Hypothalamus (tissue), 51 donors: ENCODE results near the gene POU3F3.

Source experiments
- DNase-seq, 51 donors: peaks; one replicate each; lab custom pipeline; 2025; lab: John Stamatoyannopoulos, UW

POU3F3 gene

GRCh38 chr2:104859766-104860450, 6.0 kb downstream of the POU3F3 start:
- DNase-seq = peak in 1 of 51 donors; percentile 74

GRCh38 chr2:104860451-104860790, 6.5 kb downstream of the POU3F3 start:
- DNase-seq = peak in 5 of 51 donors; percentile 35 to 74 (median 45)

DNA sequence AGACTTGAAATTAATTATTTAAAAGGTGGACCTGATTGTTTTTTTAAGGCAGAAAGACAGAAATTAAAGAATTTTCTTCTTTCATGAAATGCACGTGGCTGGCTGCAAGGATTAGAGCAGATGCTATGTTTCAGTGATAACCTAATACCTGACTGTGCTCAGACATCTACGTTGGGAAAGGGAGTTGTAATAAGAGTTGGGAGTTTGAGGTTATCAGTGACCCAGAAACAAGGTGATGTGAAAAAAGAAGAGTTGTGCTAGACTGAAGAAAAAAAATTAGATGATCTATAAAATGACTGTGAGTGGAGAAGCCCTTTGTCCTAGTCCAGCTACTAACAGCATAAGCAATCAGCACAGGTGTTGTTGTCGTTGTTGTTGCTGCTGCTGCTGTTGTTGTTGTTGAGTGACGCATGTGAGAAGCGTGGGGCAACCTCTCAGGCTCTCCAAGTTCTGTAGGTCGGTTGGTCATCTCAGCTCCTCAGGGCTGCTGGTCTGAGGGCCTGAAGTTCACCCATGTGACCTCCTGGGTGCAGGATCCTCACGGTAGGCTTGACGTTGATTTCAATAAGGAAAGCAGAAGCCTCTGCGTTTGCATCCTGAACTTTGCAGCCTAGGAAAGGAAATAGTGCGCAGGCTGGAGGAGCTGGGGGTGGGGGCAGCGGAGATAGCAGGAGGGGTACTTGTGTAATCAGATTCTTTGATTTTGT, 7.6 kb downstream of the POU3F3 start:
- DNase-seq = peak in 2 of 51 donors; percentile 48 to 53

- DNase-seq = peak in 28 of 51 donors; percentile 21 to 88 (median 60)
Observed at GRCh38 chr2:104862058-104862941, 8.4 kb downstream of the POU3F3 start.

- DNase-seq = no peak
Observed at GRCh38 chr2:104863146-104863467, 9.2 kb downstream of the POU3F3 start.

DNA sequence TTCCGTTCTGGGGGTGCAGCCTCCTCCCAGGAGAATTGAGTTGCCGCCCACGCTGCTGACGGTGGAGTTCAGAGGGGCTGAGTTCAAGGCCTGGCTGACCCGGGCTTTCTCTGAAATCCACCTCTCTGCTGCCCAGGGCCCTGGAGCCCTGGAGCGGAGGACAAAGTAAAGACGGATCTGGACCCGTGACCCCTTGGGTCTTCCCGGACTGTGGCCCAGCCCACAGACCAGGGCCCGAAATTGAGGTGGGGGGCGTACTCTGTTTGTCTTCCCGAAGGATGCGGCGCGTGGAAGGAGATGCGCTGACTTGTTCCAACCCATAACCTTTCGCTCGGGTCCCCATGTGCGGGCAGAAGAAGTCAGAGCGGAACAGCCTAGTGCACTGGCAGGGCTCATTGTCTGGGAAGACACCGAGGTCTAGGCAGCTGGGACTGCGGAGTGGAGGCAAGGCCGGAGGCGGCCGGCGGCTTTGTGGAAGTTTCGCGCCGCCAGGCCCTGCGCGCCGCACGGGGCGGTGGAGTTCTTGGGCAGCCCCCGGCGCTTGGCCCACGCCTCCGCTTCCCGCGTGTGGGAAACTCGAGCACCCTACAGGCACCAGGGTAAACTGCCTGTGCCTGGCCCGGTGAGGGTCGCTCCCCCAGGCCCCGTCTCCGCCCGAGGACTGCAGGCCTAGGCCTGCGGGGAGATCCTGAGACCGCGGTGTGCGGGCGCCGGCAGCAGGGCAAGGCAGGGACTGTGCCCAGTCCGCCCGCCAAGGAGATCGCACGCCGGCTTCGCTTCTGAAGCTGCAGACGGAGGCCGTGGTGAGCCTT, 9.8 kb downstream of the POU3F3 start:
- peak in 10 of 51 donors; percentile 27 to 70 (median 56) for DNase-seq

DNA sequence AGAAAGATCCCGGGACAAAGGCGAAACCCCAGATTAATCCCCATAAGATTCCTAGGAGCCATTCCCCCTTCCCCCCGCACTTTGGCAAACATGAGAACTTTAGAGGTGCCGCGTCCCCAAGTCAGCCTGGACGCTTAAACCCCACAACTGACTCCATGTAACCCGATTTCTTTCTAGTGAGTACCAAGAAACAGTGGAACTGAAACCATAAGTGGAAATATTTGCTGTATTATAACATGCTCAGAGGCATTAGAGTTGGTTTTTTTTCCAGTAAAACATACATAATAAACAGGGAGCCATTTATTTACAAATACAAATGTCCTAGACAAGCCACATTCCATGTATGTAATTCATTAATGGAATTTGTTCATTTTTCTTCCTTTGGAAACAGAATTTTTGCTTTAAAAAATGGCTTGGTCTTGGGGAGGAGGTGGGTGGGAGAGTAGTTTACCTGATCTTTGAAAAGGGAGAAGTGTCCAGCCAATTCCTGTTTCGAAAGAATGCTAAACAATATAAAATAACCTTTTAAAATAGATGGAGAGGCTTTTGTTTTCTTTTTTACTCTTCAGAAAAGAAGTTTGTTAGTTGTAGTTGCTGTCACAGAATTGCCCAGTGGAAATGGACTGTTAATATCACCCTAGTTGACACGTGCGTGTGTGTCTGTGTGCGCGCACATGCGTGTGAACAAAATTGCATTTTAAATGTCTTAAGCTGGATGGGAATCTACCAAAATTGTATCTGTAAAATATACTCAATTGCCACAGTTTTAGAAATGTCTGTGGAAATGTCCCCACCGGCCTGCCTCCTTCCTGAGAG, 10.6 kb downstream of the POU3F3 start:
- DNase-seq = no peak

GRCh38 chr2:104865096-104865470, 11.2 kb downstream of the POU3F3 start:
- no peak for DNase-seq

DNA sequence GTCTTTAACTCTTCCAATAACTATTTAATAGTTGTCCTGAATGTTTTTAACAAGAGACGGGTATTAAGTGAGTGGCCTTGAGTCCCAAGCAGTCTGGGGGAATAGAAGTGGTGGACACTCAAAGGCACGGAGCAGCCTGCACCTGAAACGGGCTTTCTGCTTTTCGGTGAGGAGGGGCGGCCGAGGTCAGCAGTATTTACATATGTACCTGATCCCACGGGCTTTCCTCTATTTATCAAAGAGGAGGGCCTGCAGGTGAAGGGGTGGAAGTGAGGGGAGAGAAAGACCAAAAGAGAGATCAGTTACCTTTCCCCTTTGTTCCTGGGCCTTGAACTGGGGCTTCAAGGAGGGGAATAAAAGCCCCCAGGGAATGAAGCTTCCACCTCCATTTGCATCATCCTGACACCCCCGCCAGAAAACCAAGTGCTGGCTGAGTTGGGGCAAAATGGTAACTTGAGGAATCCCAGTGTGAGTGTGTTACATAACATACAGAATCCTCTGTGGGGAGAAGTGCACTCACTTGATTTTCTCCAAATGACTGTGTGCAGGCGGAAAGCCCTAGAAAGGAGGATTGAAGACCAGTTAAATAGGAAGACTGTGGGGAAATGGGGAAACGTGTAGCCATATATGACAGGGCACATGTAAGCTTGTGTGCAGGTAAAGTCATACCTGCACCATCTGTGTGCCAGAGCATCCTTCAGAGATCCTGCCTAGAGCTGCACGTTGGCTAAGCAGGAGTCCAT, 12.4 kb downstream of the POU3F3 start:
- DNase-seq = peak in 1 of 51 donors; percentile 47

- peak in 30 of 51 donors; percentile 23 to 79 (median 55) for DNase-seq
Observed at GRCh38 chr2:104866883-104867812, 13.2 kb downstream of the POU3F3 start.

DNA sequence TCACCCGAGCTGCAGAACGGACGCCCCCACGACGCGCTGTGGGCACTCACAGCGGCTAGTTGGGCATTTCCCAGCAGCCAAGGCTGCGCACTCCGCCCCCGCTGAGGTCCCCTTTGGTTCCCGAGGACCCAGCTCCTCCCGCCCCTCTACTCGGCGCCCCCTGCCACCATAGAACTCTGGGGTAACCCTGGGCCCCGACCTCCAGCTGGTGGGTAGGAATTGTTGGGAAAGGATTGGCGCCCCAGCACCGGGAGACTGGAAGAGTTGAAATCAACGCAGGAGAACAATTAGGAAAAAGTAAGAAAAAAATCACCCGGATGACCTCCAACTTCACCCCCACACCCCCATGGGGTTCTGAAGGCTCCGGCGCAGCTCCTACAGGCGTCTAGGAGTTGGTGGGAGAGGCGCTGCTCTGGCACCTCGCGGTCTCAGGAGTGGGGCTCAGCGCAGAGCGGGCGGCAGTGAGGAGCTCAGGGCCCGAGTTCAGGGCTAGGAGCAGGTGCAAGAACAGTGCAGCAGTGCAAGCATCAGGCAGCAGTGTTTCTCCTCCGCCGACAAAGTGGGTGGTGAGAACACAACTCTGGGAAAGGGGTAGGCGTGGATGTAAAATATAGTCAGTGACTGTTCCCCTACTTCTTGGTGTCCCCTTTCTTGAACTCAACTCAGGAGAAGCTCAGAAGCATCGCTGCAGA, 14.0 kb downstream of the POU3F3 start:
- DNase-seq = peak in 2 of 51 donors; percentile 42 to 68

- no peak for DNase-seq
Observed at GRCh38 chr2:104868505-104868866, 14.6 kb downstream of the POU3F3 start.

GRCh38 chr2:104870100-104870975, 16.4 kb downstream of the POU3F3 start:
- DNase-seq = peak in 1 of 51 donors; percentile 55

- no peak for DNase-seq
Observed at GRCh38 chr2:104871649-104871971, 17.7 kb downstream of the POU3F3 start.

- peak in 24 of 51 donors; percentile 27 to 87 (median 51) for DNase-seq
Observed at GRCh38 chr2:104871972-104872865, 18.3 kb downstream of the POU3F3 start.
